Measurements from ENCODE around the gene TRIM24.

GRCh38 chr7:138465046-138465445 is 5.0 kb downstream of the TRIM24 start:
- TF ChIP-seq GABPA (IDR thresholded peaks at IDR 0.05; ENCODE audit: low read depth) = no peak
- TF ChIP-seq POLR2AphosphoS5 (IDR thresholded peaks at IDR 0.05; ENCODE audit: low read depth, low read length) = no peak
- no peak for TF ChIP-seq CTCF (IDR thresholded peaks at IDR 0.05)
- no peak for TF ChIP-seq ZBTB33 (IDR thresholded peaks at IDR 0.05; ENCODE audit: borderline replicate concordance, low read depth)
- no peak for TF ChIP-seq JUND (IDR thresholded peaks at IDR 0.05)

Data from SK-N-SH (cell line).